Breast epithelium (tissue), 3 donors: ENCODE data around the gene MCOLN2.

Source experiments
- POLR2A ChIP-seq: fragments of 450-650 bp; IDR thresholded peaks from one replicate; pipeline ENCODE4 v1.6.1; 2016; ENCODE audit warnings: antibody characterized with exemption, mild to moderate bottlenecking, moderate library complexity
- POLR2AphosphoS5 ChIP-seq, 3 donors: sonication (generic); formaldehyde crosslinking; IDR thresholded peaks; one replicate each; pipeline ENCODE4 v1.6.1; 2017; ENCODE audit warnings: antibody characterized with exemption in 3 of 3
- TF ChIP-seq, protein P1 (sequence below), 3 donors: fragments of 450-650 bp; IDR thresholded peaks; one replicate each; pipeline ENCODE4 v1.5.1; 2016 to 2017; ENCODE audit warnings: antibody characterized with exemption in 3 of 3, mild to moderate bottlenecking in 3 of 3, moderate library complexity in 3 of 3

GRCh38 chr1:85033221-85033620 lies 36.3 kb upstream of the MCOLN2 start:
- TF ChIP-seq, protein P1, sequence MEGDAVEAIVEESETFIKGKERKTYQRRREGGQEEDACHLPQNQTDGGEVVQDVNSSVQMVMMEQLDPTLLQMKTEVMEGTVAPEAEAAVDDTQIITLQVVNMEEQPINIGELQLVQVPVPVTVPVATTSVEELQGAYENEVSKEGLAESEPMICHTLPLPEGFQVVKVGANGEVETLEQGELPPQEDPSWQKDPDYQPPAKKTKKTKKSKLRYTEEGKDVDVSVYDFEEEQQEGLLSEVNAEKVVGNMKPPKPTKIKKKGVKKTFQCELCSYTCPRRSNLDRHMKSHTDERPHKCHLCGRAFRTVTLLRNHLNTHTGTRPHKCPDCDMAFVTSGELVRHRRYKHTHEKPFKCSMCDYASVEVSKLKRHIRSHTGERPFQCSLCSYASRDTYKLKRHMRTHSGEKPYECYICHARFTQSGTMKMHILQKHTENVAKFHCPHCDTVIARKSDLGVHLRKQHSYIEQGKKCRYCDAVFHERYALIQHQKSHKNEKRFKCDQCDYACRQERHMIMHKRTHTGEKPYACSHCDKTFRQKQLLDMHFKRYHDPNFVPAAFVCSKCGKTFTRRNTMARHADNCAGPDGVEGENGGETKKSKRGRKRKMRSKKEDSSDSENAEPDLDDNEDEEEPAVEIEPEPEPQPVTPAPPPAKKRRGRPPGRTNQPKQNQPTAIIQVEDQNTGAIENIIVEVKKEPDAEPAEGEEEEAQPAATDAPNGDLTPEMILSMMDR (IDR thresholded peaks at IDR 0.05): no peak
- TF ChIP-seq POLR2A (no peak), POLR2AphosphoS5 (IDR thresholded peaks at IDR 0.05) (no peak)
